ENCODE data around the gene PPP3R2.
A peak's percentile ranks its signal among the peaks of the same experiment; 100 is the strongest.

PPP3R2 gene

DNA sequence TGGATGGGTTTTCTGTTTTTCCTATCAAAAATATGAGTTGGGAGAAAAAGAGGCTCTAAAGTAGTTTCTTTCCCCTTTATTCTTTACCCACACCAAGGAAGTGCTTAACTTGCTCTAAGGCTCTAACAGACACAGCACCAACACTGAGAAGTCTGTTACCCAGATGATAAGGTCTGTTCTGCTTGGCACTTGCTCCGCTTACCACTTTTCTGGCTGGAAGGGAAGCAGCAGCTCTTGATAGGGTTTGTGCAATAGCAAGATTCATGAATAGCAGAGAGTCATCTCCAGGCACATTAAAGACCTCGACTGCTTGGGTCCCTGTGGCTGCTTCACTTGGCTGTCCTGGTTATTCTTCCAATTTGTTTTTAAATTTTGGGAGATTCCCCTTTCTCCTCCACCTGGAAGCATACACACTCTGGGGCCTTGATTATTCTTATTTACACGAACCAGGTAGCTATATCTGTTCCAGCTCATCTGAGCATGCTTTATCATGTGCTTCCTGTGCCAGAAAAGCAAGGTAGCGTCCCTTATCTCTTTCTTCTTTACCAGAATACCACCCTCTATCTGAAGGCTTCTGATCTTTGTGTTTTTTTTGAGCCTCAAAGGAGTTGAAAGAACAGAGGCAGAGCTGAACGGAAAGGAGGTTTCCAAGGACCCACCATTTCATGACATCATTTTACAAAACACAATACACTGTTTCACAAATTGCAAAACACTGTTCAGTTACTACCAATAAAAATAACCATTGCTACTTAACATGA is 24.8 kb downstream of the PPP3R2 start:
- H3K27ac ChIP-seq (ENCODE audit: low read depth, low read length, poor library complexity, severe bottlenecking) = no peak overlapping the region
- H4K20me1 ChIP-seq (ENCODE audit: insufficient read depth, low read length) = no peaks in the 10 kb centered on the region
- no peak overlapping the region for H3K4me2 ChIP-seq (ENCODE audit: low read length)
- H3K79me2 ChIP-seq (ENCODE audit: insufficient read depth, low read length) = no peaks in the 10 kb centered on the region
- H3K4me3 ChIP-seq (ENCODE audit: low read depth, low read length, poor library complexity, severe bottlenecking) = no peak overlapping the region
- H3K27me3 ChIP-seq (ENCODE audit: insufficient read depth, low read length) = no peaks in the 10 kb centered on the region
- H3K36me3 ChIP-seq (ENCODE audit: insufficient read depth, low read length) = peaks cover 26% of the 10 kb centered on the region; the same call in 1 of the 2 replicates
- no peaks in the 10 kb centered on the region for H3F3A ChIP-seq (ENCODE audit: insufficient read depth, low read length)
- no peaks in the 10 kb centered on the region for H3K4me1 ChIP-seq (ENCODE audit: insufficient read depth, low read length, severe bottlenecking)
- H3K9ac ChIP-seq (ENCODE audit: low read length) = no peak overlapping the region
- no peak for TF ChIP-seq EZH2 (IDR thresholded peaks at IDR 0.05; ENCODE audit: borderline replicate concordance, low read length)
- TF ChIP-seq, protein P1, sequence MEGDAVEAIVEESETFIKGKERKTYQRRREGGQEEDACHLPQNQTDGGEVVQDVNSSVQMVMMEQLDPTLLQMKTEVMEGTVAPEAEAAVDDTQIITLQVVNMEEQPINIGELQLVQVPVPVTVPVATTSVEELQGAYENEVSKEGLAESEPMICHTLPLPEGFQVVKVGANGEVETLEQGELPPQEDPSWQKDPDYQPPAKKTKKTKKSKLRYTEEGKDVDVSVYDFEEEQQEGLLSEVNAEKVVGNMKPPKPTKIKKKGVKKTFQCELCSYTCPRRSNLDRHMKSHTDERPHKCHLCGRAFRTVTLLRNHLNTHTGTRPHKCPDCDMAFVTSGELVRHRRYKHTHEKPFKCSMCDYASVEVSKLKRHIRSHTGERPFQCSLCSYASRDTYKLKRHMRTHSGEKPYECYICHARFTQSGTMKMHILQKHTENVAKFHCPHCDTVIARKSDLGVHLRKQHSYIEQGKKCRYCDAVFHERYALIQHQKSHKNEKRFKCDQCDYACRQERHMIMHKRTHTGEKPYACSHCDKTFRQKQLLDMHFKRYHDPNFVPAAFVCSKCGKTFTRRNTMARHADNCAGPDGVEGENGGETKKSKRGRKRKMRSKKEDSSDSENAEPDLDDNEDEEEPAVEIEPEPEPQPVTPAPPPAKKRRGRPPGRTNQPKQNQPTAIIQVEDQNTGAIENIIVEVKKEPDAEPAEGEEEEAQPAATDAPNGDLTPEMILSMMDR (IDR thresholded peaks at IDR 0.05; ENCODE audit: low read length) = no peak
- H2AFZ ChIP-seq (ENCODE audit: low read length) = no peak overlapping the region
- H3K9me2 ChIP-seq (ENCODE audit: low read depth, low read length) = no peaks in the 10 kb centered on the region
- H3K9me3 ChIP-seq (ENCODE audit: low read length) = no peaks in the 10 kb centered on the region

DNA sequence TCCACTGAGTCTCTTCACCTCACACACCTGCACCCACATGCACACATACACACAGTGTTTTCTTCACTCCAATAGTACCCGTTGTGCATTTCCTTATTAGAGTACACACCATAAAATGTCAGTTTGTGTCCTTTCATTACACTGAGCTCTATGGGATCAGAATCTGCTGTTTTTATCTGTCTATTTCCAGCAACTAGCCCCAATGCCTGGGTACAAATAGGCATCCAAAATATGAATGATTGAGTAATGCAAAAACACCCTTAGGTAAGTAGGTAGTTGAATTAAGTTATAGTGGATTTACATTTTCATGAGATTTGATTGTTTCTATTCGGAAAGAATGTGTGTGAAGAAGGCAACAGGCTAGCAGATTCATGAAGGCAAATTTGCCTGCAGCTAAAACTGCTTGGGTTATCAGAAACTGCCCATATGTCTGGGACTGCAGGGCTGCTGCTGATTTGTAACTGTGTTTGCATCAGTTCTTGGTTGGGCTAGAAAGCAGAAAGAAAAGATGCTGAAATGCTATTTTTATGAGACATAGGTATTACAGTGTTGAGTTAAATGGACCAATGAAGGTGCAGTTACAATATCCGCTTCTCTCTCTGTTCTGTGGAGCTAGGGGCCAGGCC is 26.9 kb downstream of the PPP3R2 start:
- Histone ChIP-seq H3K4me2 (ENCODE audit: low read length) (no peak overlapping the region), H4K20me1 (ENCODE audit: insufficient read depth, low read length) (no peaks in the 10 kb centered on the region), H3F3A (ENCODE audit: insufficient read depth, low read length) (no peaks in the 10 kb centered on the region), H3K27ac (ENCODE audit: low read depth, low read length, poor library complexity, severe bottlenecking) (no peak overlapping the region), H3K4me3 (ENCODE audit: low read depth, low read length, poor library complexity, severe bottlenecking) (no peak overlapping the region), H3K27me3 (ENCODE audit: insufficient read depth, low read length) (no peaks in the 10 kb centered on the region), H3K4me1 (ENCODE audit: insufficient read depth, low read length, severe bottlenecking) (no peaks in the 10 kb centered on the region), H3K9me2 (ENCODE audit: low read depth, low read length) (no peaks in the 10 kb centered on the region), H3K9ac (ENCODE audit: low read length) (no peak overlapping the region), H3K9me3 (ENCODE audit: low read length) (no peaks in the 10 kb centered on the region), H2AFZ (ENCODE audit: low read length) (no peak overlapping the region), H3K79me2 (ENCODE audit: insufficient read depth, low read length) (no peaks in the 10 kb centered on the region), H3K36me3 (ENCODE audit: insufficient read depth, low read length) (peaks cover 42% of the 10 kb centered on the region)
- no peak for TF ChIP-seq EZH2 (IDR thresholded peaks at IDR 0.05; ENCODE audit: borderline replicate concordance, low read length)
- TF ChIP-seq, protein P1 (IDR thresholded peaks at IDR 0.05; ENCODE audit: low read length) = no peak

DNA sequence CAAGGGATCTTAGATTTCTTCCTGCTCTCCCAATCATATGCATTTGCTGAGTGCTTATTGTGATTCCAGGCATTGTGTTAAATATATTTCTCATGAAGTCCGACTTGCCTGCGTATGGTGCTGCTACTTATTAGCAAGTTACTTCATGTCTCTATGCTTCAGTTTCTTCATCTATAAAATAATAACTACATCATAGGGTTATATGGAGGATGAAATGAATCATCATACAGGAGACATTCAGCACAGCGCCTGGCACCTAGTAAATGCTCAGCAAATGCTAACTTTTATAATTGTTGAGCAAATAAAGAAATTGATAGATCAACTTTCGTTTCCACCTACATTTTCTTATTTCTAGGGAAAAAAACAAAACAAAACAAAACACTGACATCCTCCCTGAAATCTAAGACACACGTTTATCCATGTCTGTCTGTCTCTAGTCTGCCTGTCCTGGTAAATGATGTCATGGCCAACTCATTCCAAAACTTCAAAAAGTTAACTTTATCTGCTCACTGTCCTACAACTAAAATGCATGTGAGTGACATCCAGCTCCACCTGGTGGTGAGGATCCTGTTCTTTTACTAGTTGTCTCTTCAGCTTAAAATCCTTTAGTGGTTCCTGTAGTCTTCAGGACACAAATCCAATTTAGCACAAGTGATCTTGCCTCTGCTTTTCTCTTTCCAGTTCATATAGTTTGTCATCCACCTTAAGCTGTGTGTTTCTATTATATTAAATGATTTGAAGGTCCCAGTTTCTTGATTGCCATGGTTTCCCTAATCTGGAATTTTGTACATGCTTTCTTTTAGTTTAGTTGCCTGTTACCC is 27.7 kb downstream of the PPP3R2 start:
- H3K27me3 ChIP-seq (ENCODE audit: insufficient read depth, low read length) = no peaks in the 10 kb centered on the region
- H4K20me1 ChIP-seq (ENCODE audit: insufficient read depth, low read length) = no peaks in the 10 kb centered on the region
- H3F3A ChIP-seq (ENCODE audit: insufficient read depth, low read length) = no peaks in the 10 kb centered on the region
- H3K36me3 ChIP-seq (ENCODE audit: insufficient read depth, low read length) = peaks cover 50% of the 10 kb centered on the region
- H3K9me2 ChIP-seq (ENCODE audit: low read depth, low read length) = no peaks in the 10 kb centered on the region
- no peak overlapping the region for H3K9ac ChIP-seq (ENCODE audit: low read length)
- no peak overlapping the region for H3K4me3 ChIP-seq (ENCODE audit: low read depth, low read length, poor library complexity, severe bottlenecking)
- H3K4me1 ChIP-seq (ENCODE audit: insufficient read depth, low read length, severe bottlenecking) = no peaks in the 10 kb centered on the region
- no peak overlapping the region for H3K4me2 ChIP-seq (ENCODE audit: low read length)
- no peaks in the 10 kb centered on the region for H3K9me3 ChIP-seq (ENCODE audit: low read length)
- H3K79me2 ChIP-seq (ENCODE audit: insufficient read depth, low read length) = no peaks in the 10 kb centered on the region
- TF ChIP-seq, protein P1 (IDR thresholded peaks at IDR 0.05; ENCODE audit: low read length) = peak; percentile 59
- TF ChIP-seq EZH2 (IDR thresholded peaks at IDR 0.05; ENCODE audit: borderline replicate concordance, low read length) = no peak
- no peak overlapping the region for H3K27ac ChIP-seq (ENCODE audit: low read depth, low read length, poor library complexity, severe bottlenecking)
- H2AFZ ChIP-seq (ENCODE audit: low read length) = no peak overlapping the region
